HepG2 (cell line): Measurements from ENCODE around the gene OPRL1. TPM values are rescaled to one million over a fixed set of nuclear protein-coding genes. Genes with fewer than 3 reads are reported as not detected.

ENCODE experiments used
- ASH2L ChIP-seq: fragments of 300-600, 200-600 bp; sonication (generic); IDR thresholded peaks from 2 replicates; pipeline ENCODE4 v1.7.0; 2017; ENCODE audit warnings: low read depth, mild to moderate bottlenecking, moderate library complexity, mixed read lengths, low read length; ENCODE audit not compliant: insufficient read length
- FOXK1 ChIP-seq: sonication (generic); formaldehyde crosslinking; IDR thresholded peaks from 2 replicates; pipeline ENCODE4 v1.4.0; 2020; ENCODE audit warnings: low read depth, missing genetic modification reagents, borderline replicate concordance
- GFI1 ChIP-seq: sonication (generic); formaldehyde crosslinking; IDR thresholded peaks from 2 replicates; pipeline ENCODE4 v1.5.0; 2020; ENCODE audit warnings: missing genetic modification reagents, mild to moderate bottlenecking, borderline replicate concordance
- HOXA3 ChIP-seq: sonication (generic); formaldehyde crosslinking; IDR thresholded peaks from 2 replicates; pipeline ENCODE4 v1.5.0; 2020; ENCODE audit warnings: missing genetic modification reagents
- IRX3 ChIP-seq: sonication (generic); formaldehyde crosslinking; IDR thresholded peaks from 2 replicates; pipeline ENCODE4 v1.8.1; 2023; ENCODE audit warnings: mild to moderate bottlenecking, low read depth, missing genetic modification reagents, borderline replicate concordance
- JUNB ChIP-seq: sonication (generic); formaldehyde crosslinking; IDR thresholded peaks from 2 replicates; pipeline ENCODE4 v1.8.0; 2022; ENCODE audit warnings: missing genetic modification reagents, mild to moderate bottlenecking, borderline replicate concordance
- REL ChIP-seq: sonication (generic); formaldehyde crosslinking; conservative IDR thresholded peaks from 2 replicates; pipeline ENCODE4 v1.8.0; 2022; ENCODE audit warnings: mild to moderate bottlenecking, missing genetic modification reagents, moderate library complexity
- SRSF4 ChIP-seq: fragments of 200-400 bp; formaldehyde crosslinking; IDR thresholded peaks from one replicate; pipeline ENCODE4 v1.6.1; 2018; ENCODE audit warnings: mild to moderate bottlenecking, low read depth, low read length, moderate library complexity; ENCODE audit not compliant: poor library complexity, severe bottlenecking
- SSRP1 ChIP-seq: IDR thresholded peaks from 2 replicates; pipeline ENCODE4 v1.6.1; 2016; ENCODE audit warnings: control low read depth
- ZBTB40 ChIP-seq, 2 experiments: fragments of 450-650 bp in 1 of 2; sonication (generic) in 1 of 2; formaldehyde crosslinking in 1 of 2; IDR thresholded peaks; 2 replicates each; pipeline versions ENCODE4 v1.6.1 to v1.8.0; 2016 to 2022; ENCODE audit warnings: antibody characterized with exemption in 1 of 2, mild to moderate bottlenecking in 1 of 2, missing genetic modification reagents in 1 of 2
- ZFY ChIP-seq: sonication (generic); formaldehyde crosslinking; IDR thresholded peaks from 2 replicates; pipeline ENCODE4 v1.4.0; 2020; ENCODE audit warnings: missing genetic modification reagents
- ZNF207 ChIP-seq: fragments of 450-650 bp; IDR thresholded peaks from 2 replicates; pipeline ENCODE4 v1.6.1; 2016; ENCODE audit warnings: antibody characterized with exemption, borderline replicate concordance
- ZNF251 ChIP-seq: sonication (generic); formaldehyde crosslinking; IDR thresholded peaks from 2 replicates; pipeline ENCODE4 v1.9.0; 2021; ENCODE audit warnings: mild to moderate bottlenecking, missing genetic modification reagents
- ZNF256 ChIP-seq: sonication (generic); formaldehyde crosslinking; conservative IDR thresholded peaks from 2 replicates; pipeline ENCODE4 v1.4.0; 2020; ENCODE audit warnings: missing genetic modification reagents
- ZNF326 ChIP-seq: sonication (generic); formaldehyde crosslinking; IDR thresholded peaks from 2 replicates; pipeline ENCODE4 v1.4.0; 2020; ENCODE audit warnings: missing genetic modification reagents, borderline replicate concordance
- ZNF383 ChIP-seq: sonication (generic); formaldehyde crosslinking; IDR thresholded peaks from 2 replicates; pipeline ENCODE4 v1.4.0; 2020; ENCODE audit warnings: missing genetic modification reagents, mild to moderate bottlenecking, borderline replicate concordance
- ZNF670 ChIP-seq: sonication (generic); formaldehyde crosslinking; IDR thresholded peaks from 2 replicates; pipeline ENCODE4 v1.8.0; 2022; ENCODE audit warnings: mild to moderate bottlenecking, missing genetic modification reagents, borderline replicate concordance
- polyA plus RNA-seq, 8 experiments: library from polyadenylated mRNA; depleted of rRNA in 3 of 8; stranded (reverse) in 7 of 8; unstranded in 1 of 8; fragments of >200 nt; fragmentation: Illumina TruSeq in 4 of 8; extraction: Trizol in 4 of 8; gene quantifications; 2 replicates each; pipeline versions ENCODE4 v1.2.1 to v1.2.3, GENCODE V29; 2011 to 2016; ENCODE audit warnings: low read depth in 4 of 8, missing spikeins in 1 of 8, mixed read lengths in 1 of 8; ENCODE audit not compliant: insufficient read depth in 1 of 8
- total RNA-seq, 5 experiments: library from RNA; depleted of rRNA; stranded (reverse); fragments of >200 nt; fragmentation: Illumina TruSeq; extraction: Trizol; gene quantifications; 2 replicates each; pipeline ENCODE4 v1.2.3, GENCODE V29; 2016; ENCODE audit warnings: low read depth in 1 of 5
- TF ChIP-seq, protein P1 (sequence below): sonication (generic); formaldehyde crosslinking; IDR thresholded peaks from 2 replicates; pipeline ENCODE4 v1.8.0; 2022; ENCODE audit warnings: mild to moderate bottlenecking, missing genetic modification reagents, borderline replicate concordance
- TF ChIP-seq, protein P2 (sequence below): sonication (generic); formaldehyde crosslinking; conservative IDR thresholded peaks from 2 replicates; pipeline ENCODE4 v1.8.0; 2022; ENCODE audit warnings: low read depth, missing genetic modification reagents

Gene OPRL1
- total and polyA plus RNA-seq, 2 of the 13 experiments (the other 11 are each of a cell fraction or from before 2014, with no cell fraction given), result 0.35 to 0.71 TPM

- no peak for TF ChIP-seq ZBTB40 (IDR thresholded peaks at IDR 0.05)
- TF ChIP-seq ZBTB40 (CRISPR knock-in tag; IDR thresholded peaks at IDR 0.05), result no peak
- no peak for TF ChIP-seq JUNB (CRISPR knock-in tag)
- TF ChIP-seq, protein P1, sequence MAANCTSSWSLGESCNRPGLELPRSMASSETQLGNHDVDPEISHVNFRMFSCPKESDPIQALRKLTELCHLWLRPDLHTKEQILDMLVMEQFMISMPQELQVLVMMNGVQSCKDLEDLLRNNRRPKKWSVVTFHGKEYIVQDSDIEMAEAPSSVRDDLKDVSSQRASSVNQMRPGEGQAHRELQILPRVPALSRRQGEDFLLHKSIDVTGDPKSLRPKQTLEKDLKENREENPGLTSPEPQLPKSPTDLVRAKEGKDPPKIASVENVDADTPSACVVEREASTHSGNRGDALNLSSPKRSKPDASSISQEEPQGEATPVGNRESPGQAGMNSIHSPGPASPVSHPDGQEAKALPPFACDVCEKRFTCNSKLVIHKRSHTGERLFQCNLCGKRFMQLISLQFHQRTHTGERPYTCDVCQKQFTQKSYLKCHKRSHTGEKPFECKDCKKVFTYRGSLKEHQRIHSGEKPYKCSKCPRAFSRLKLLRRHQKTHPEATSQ, result no peak
- TF ChIP-seq HOXA3 (CRISPR knock-in tag), result no peak
- TF ChIP-seq SRSF4, result no peak
- peak; percentile 59; the same call in 1 of the 2 replicates for TF ChIP-seq ZNF326 (CRISPR knock-in tag)
- TF ChIP-seq ZFY, result no peak
- TF ChIP-seq ZNF383 (CRISPR knock-in tag), result no peak
- TF ChIP-seq ASH2L, result no peak
- TF ChIP-seq REL (CRISPR knock-in tag), result no peak
- TF ChIP-seq GFI1 (CRISPR knock-in tag), result no peak
- TF ChIP-seq IRX3, result no peak
- TF ChIP-seq ZNF207, result no peak
- TF ChIP-seq, protein P2, sequence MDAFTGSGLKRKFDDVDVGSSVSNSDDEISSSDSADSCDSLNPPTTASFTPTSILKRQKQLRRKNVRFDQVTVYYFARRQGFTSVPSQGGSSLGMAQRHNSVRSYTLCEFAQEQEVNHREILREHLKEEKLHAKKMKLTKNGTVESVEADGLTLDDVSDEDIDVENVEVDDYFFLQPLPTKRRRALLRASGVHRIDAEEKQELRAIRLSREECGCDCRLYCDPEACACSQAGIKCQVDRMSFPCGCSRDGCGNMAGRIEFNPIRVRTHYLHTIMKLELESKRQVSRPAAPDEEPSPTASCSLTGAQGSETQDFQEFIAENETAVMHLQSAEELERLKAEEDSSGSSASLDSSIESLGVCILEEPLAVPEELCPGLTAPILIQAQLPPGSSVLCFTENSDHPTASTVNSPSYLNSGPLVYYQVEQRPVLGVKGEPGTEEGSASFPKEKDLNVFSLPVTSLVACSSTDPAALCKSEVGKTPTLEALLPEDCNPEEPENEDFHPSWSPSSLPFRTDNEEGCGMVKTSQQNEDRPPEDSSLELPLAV (CRISPR knock-in tag), result no peak
- TF ChIP-seq ZNF251 (CRISPR knock-in tag), result 0 out of 2 replicates have a peak, but pooled peaks have one; percentile 78
- no peak for TF ChIP-seq FOXK1
- peak; percentile 37; the same call in 1 of the 2 replicates for TF ChIP-seq SSRP1 (CRISPR knock-in tag)
- TF ChIP-seq ZNF256, result no peak
- TF ChIP-seq ZNF670, result no peak
Observed at GRCh38 chr20:64062276-64062595, 17.6 kb upstream of the OPRL1 start (continued).
